ENCODE data around the gene STMN1. TPM values are rescaled to one million over a fixed set of nuclear protein-coding genes. Genes with fewer than 3 reads are reported as not detected.

STMN1 gene
- total and polyA plus RNA-seq, 9 of the 15 experiments (the other 6 are each of a cell fraction or from before 2014, with no cell fraction given): 269 to 2,153 (median 595) TPM

- TF ChIP-seq RAD21 (CRISPR knock-in tag; conservative IDR thresholded peaks at IDR 0.05 in 1 of 2, IDR thresholded peaks at IDR 0.05 in 1 of 2): peak in 1 of 2 experiments; percentile 9; a peak in 2 of 4 replicates
- TF ChIP-seq GTF2F1 (IDR thresholded peaks at IDR 0.05; ENCODE audit: low read depth, low read length): peak; percentile 54; the same call in 1 of the 2 replicates
- peak; percentile 88 for TF ChIP-seq ZBTB1 (CRISPR knock-in tag; IDR thresholded peaks at IDR 0.05; ENCODE audit: borderline replicate concordance, low read depth)
- TF ChIP-seq CREB1 (IDR thresholded peaks at IDR 0.05): peak; percentile 76; the same call in 1 of the 2 replicates
- peak; percentile 71 for TF ChIP-seq CREB1 (CRISPR knock-in tag; IDR thresholded peaks at IDR 0.05)
- TF ChIP-seq E2F5 (CRISPR knock-in tag; IDR thresholded peaks at IDR 0.05): peak; percentile 83; the same call in 1 of the 2 replicates
- TF ChIP-seq GATA2 (CRISPR knock-in tag; IDR thresholded peaks at IDR 0.05): no peak
- no peak for TF ChIP-seq ZNF696 (CRISPR knock-in tag; conservative IDR thresholded peaks at IDR 0.05)
- TF ChIP-seq ZFX (CRISPR knock-in tag; IDR thresholded peaks at IDR 0.05): peak; percentile 93
- TF ChIP-seq ZNF217 (CRISPR knock-in tag; IDR thresholded peaks at IDR 0.05): no peak
- TF ChIP-seq ZNF324 (CRISPR knock-in tag; IDR thresholded peaks at IDR 0.05): no peak
- TF ChIP-seq NCOR1 (IDR thresholded peaks at IDR 0.05): no peak
- TF ChIP-seq, protein P1, sequence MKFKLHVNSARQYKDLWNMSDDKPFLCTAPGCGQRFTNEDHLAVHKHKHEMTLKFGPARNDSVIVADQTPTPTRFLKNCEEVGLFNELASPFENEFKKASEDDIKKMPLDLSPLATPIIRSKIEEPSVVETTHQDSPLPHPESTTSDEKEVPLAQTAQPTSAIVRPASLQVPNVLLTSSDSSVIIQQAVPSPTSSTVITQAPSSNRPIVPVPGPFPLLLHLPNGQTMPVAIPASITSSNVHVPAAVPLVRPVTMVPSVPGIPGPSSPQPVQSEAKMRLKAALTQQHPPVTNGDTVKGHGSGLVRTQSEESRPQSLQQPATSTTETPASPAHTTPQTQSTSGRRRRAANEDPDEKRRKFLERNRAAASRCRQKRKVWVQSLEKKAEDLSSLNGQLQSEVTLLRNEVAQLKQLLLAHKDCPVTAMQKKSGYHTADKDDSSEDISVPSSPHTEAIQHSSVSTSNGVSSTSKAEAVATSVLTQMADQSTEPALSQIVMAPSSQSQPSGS (CRISPR knock-in tag; IDR thresholded peaks at IDR 0.05): no peak
- no peak for TF ChIP-seq KLF10 (CRISPR knock-in tag; IDR thresholded peaks at IDR 0.05)
- TF ChIP-seq, protein P2, sequence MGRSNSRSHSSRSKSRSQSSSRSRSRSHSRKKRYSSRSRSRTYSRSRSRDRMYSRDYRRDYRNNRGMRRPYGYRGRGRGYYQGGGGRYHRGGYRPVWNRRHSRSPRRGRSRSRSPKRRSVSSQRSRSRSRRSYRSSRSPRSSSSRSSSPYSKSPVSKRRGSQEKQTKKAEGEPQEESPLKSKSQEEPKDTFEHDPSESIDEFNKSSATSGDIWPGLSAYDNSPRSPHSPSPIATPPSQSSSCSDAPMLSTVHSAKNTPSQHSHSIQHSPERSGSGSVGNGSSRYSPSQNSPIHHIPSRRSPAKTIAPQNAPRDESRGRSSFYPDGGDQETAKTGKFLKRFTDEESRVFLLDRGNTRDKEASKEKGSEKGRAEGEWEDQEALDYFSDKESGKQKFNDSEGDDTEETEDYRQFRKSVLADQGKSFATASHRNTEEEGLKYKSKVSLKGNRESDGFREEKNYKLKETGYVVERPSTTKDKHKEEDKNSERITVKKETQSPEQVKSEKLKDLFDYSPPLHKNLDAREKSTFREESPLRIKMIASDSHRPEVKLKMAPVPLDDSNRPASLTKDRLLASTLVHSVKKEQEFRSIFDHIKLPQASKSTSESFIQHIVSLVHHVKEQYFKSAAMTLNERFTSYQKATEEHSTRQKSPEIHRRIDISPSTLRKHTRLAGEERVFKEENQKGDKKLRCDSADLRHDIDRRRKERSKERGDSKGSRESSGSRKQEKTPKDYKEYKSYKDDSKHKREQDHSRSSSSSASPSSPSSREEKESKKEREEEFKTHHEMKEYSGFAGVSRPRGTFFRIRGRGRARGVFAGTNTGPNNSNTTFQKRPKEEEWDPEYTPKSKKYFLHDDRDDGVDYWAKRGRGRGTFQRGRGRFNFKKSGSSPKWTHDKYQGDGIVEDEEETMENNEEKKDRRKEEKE (IDR thresholded peaks at IDR 0.05; ENCODE audit: borderline replicate concordance in 1 of 2, control insufficient read depth in 1 of 2, low read depth in 2 of 2, low read length in 1 of 2): no peak
- TF ChIP-seq SIN3A (IDR thresholded peaks at IDR 0.05; ENCODE audit: borderline replicate concordance in 2 of 2, control insufficient read depth in 1 of 2, low read depth in 2 of 2, low read length in 2 of 2): 0 out of 4 replicates have a peak, but pooled peaks of 1 of the 2 experiments have one; percentile 52
- TF ChIP-seq PHTF2 (CRISPR knock-in tag; IDR thresholded peaks at IDR 0.05): no peak
- TF ChIP-seq, protein P3, sequence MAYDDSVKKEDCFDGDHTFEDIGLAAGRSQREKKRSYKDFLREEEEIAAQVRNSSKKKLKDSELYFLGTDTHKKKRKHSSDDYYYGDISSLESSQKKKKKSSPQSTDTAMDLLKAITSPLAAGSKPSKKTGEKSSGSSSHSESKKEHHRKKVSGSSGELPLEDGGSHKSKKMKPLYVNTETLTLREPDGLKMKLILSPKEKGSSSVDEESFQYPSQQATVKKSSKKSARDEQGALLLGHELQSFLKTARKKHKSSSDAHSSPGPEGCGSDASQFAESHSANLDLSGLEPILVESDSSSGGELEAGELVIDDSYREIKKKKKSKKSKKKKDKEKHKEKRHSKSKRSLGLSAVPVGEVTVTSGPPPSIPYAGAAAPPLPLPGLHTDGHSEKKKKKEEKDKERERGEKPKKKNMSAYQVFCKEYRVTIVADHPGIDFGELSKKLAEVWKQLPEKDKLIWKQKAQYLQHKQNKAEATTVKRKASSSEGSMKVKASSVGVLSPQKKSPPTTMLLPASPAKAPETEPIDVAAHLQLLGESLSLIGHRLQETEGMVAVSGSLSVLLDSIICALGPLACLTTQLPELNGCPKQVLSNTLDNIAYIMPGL (CRISPR knock-in tag; IDR thresholded peaks at IDR 0.05): peak; percentile 90
- TF ChIP-seq ZNF274 (IDR thresholded peaks at IDR 0.05; ENCODE audit: borderline replicate concordance, low read depth, low read length): no peak
- peak; percentile 33; the same call in 1 of the 2 replicates for TF ChIP-seq ZNF121 (CRISPR knock-in tag; conservative IDR thresholded peaks at IDR 0.05)
These were observed 30.9 kb downstream of the STMN1 start, which contains the start of gene PAQR7 (continued) for GRCh38 chr1:25875154-25875855.
